Nephron (organoid): ENCODE results near the gene GLIS1.

ENCODE experiments used
- H3K27ac Mint-ChIP-seq, 3 experiments: 2 replicates each; pipeline ENCODE4 v1.8.0; 2020; ENCODE audit warnings: mixed read lengths in 3 of 3, mild to moderate bottlenecking in 2 of 3, moderate library complexity in 1 of 3
- H3K27me3 Mint-ChIP-seq: 2 replicates; pipeline ENCODE4 v1.8.0; 2021; ENCODE audit warnings: low read depth, mild to moderate bottlenecking, moderate library complexity, mixed read lengths
- H3K36me3 Mint-ChIP-seq: 2 replicates; pipeline ENCODE4 v1.8.0; 2020; ENCODE audit warnings: low read depth, mixed read lengths
- H3K4me1 Mint-ChIP-seq: 2 replicates; pipeline ENCODE4 v1.8.0; 2020; ENCODE audit warnings: mixed read lengths
- H3K4me3 Mint-ChIP-seq, 3 experiments: 2 replicates each; pipeline ENCODE4 v1.8.0; 2020; ENCODE audit warnings: mild to moderate bottlenecking in 3 of 3, mixed read lengths in 3 of 3, moderate library complexity in 2 of 3
- H3K9me3 Mint-ChIP-seq: 2 replicates; pipeline ENCODE4 v1.8.0; 2020; ENCODE audit warnings: mixed read lengths
- CTCF ChIP-seq, 3 experiments: fragments of 200-600 bp; sonication (generic); IDR thresholded peaks; one replicate each; pipeline ENCODE4 v1.5.0; 2021; ENCODE audit warnings: antibody characterized with exemption in 3 of 3; ENCODE audit not compliant: unreplicated experiment in 3 of 3

Gene GLIS1

GRCh38 chr1:53535226-53535625 is 203.7 kb downstream of the GLIS1 start:
- Mint-ChIP-seq H3K36me3 (no peaks in the 10 kb centered on the region), H3K27ac (no peak overlapping the region), H3K4me1 (peaks cover 9% of the 10 kb centered on the region)

DNA sequence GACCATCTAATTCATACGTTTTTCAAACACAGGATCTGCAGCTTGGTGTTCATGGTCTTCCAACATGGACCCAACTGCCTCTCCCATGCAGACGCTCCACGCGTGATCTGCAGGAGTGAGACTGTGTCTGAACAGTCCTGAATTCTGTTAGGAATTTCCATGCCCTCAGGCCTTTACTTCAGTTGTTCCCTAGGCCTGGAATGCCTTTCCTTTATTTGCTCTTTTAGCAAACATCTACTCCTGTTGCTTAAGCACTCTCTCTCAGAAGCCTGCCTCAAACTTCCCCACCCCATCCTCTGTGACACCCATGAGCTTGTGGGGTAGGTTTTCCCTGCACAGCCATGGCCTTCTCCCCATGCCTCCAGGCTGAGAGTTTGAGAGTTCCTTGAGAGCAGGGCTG is 206.1 kb downstream of the GLIS1 start:
- Mint-ChIP-seq H3K4me1 (peaks cover 5% of the 10 kb centered on the region), H3K27ac (no peak overlapping the region), H3K9me3 (no peaks in the 10 kb centered on the region), H3K36me3 (no peaks in the 10 kb centered on the region), H3K4me3 (no peak overlapping the region), H3K27me3 (peaks cover 56% of the 10 kb centered on the region)
- no peak for TF ChIP-seq CTCF (IDR thresholded peaks at IDR 0.05; ENCODE audit: unreplicated experiment in 3 of 3)

More at GRCh38 chr1:53535226-53535625, 203.7 kb downstream of the GLIS1 start:
- no peak overlapping the region for H3K4me3 Mint-ChIP-seq
- no peak for TF ChIP-seq CTCF (IDR thresholded peaks at IDR 0.05; ENCODE audit: unreplicated experiment in 3 of 3)
- H3K27me3 Mint-ChIP-seq: peaks cover 47% of the 10 kb centered on the region
- no peaks in the 10 kb centered on the region for H3K9me3 Mint-ChIP-seq

GRCh38 chr1:53532377-53532776 is 206.6 kb downstream of the GLIS1 start:
- H3K36me3 Mint-ChIP-seq: no peaks in the 10 kb centered on the region

DNA sequence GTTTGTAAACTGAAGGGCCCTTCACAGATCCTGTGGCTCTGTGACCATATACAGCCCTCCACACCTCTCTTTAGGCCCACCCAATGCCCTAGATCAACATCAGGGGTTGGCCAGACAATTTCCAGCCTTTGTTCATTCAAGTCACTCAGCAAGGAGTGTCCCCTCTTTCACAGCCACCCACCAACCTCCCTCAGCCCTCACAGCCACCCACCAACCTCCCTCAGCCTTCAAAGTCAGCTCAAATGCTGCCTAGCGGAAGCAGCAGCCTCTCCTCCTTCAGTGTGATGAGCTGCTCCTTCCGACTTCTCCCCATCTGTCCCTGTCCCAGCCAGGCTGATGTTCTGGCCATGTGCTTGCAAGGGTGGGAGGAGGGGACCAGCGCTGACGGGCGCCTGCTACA is 208.4 kb downstream of the GLIS1 start:
- peaks cover 58% of the 10 kb centered on the region for H3K27me3 Mint-ChIP-seq
- peaks cover 16% of the 10 kb centered on the region for H3K4me1 Mint-ChIP-seq
- no peaks in the 10 kb centered on the region for H3K9me3 Mint-ChIP-seq
- H3K36me3 Mint-ChIP-seq: no peaks in the 10 kb centered on the region
- H3K4me3 Mint-ChIP-seq: no peak overlapping the region
- no peak overlapping the region for H3K27ac Mint-ChIP-seq
- no peak for TF ChIP-seq CTCF (IDR thresholded peaks at IDR 0.05; ENCODE audit: unreplicated experiment in 3 of 3)

More at GRCh38 chr1:53532377-53532776, 206.6 kb downstream of the GLIS1 start:
- Mint-ChIP-seq H3K4me1 (peaks cover 5% of the 10 kb centered on the region), H3K9me3 (no peaks in the 10 kb centered on the region), H3K27me3 (peaks cover 51% of the 10 kb centered on the region), H3K27ac (no peak overlapping the region), H3K4me3 (no peak overlapping the region)
- TF ChIP-seq CTCF (IDR thresholded peaks at IDR 0.05; ENCODE audit: unreplicated experiment in 3 of 3): no peak

DNA sequence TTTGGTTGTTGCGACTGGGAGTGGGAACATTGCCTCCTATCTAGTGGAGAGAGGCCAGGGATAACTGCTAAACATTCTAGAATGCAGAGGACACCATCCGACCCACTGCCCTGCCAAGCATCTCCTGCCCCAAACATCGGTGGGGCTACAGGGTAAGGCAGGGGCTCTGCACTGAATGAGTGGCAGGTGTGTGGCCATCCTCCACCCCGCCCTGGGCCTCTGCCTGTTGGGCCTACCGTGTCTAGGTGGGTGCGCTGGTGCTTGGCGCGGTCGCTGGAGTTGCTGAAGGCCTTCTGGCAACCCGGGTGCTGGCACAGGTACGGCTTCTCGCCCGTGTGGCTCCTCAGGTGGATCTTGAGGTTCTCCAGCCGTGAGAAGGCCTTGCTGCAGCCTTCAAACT is 209.4 kb downstream of the GLIS1 start:
- Mint-ChIP-seq H3K4me1 (peaks cover 24% of the 10 kb centered on the region), H3K9me3 (no peaks in the 10 kb centered on the region), H3K27me3 (peaks cover 56% of the 10 kb centered on the region), H3K4me3 (no peak overlapping the region), H3K36me3 (no peaks in the 10 kb centered on the region), H3K27ac (no peak overlapping the region)
- no peak for TF ChIP-seq CTCF (IDR thresholded peaks at IDR 0.05; ENCODE audit: unreplicated experiment in 3 of 3)

- H3K27me3 Mint-ChIP-seq: peaks cover 54% of the 10 kb centered on the region
- peaks cover 40% of the 10 kb centered on the region for H3K4me1 Mint-ChIP-seq
- H3K4me3 Mint-ChIP-seq: no peak overlapping the region
- no peak for TF ChIP-seq CTCF (IDR thresholded peaks at IDR 0.05; ENCODE audit: unreplicated experiment in 3 of 3)
- peak overlapping the region in 1 of 3 experiments; percentile 90 for H3K27ac Mint-ChIP-seq
- H3K9me3 Mint-ChIP-seq: no peaks in the 10 kb centered on the region
- H3K36me3 Mint-ChIP-seq: no peaks in the 10 kb centered on the region
These were observed 211.6 kb downstream of the GLIS1 start for GRCh38 chr1:53527368-53527767.
